MM.1S (cell line): ENCODE data around the gene MRPS27.

Experiments used
- DNase-seq: peaks from one replicate; pipeline ENCODE4 v3.0.0-alpha.2; 2015
- H2AFZ ChIP-seq: fragments of 300-600 bp; sonication (generic); 2 replicates; pipeline ENCODE4 v1.6.0; 2016; ENCODE audit warnings: antibody characterized with exemption, low read length
- H3F3A ChIP-seq: fragments of 300-600 bp; sonication (generic); 2 replicates; pipeline ENCODE4 v1.6.1; 2016; ENCODE audit warnings: mild to moderate bottlenecking, antibody characterized with exemption, low read length, moderate library complexity, mixed read lengths; ENCODE audit not compliant: insufficient read depth
- H3K27ac ChIP-seq: fragments of 300-600 bp; sonication (generic); 2 replicates; pipeline ENCODE4 v1.5.1; 2016; ENCODE audit warnings: mild to moderate bottlenecking, low read length
- H3K27me3 ChIP-seq: fragments of 300-600 bp; sonication (generic); replicated peaks from 2 replicates; pipeline ENCODE4 v1.6.0; 2016; ENCODE audit warnings: low read length; ENCODE audit not compliant: insufficient read depth
- H3K36me3 ChIP-seq: fragments of 300-600 bp; sonication (generic); replicated peaks from 2 replicates; pipeline ENCODE4 v1.6.1; 2016; ENCODE audit warnings: mild to moderate bottlenecking, low read length, mixed read lengths; ENCODE audit not compliant: insufficient read depth
- H3K4me1 ChIP-seq: fragments of 300-600 bp; sonication (generic); 2 replicates; pipeline ENCODE4 v1.6.1; 2016; ENCODE audit warnings: low read length, mixed read lengths
- H3K4me2 ChIP-seq: fragments of 300-600 bp; sonication (generic); 2 replicates; pipeline ENCODE4 v1.6.0; 2016; ENCODE audit warnings: low read depth, low read length
- H3K4me3 ChIP-seq: fragments of 300-600 bp; sonication (generic); 2 replicates; pipeline ENCODE4 v1.5.1; 2016; ENCODE audit warnings: low read length, mixed read lengths
- H3K79me2 ChIP-seq: fragments of 300-600 bp; sonication (generic); 2 replicates; pipeline ENCODE4 v1.6.1; 2016; ENCODE audit warnings: mixed run types, low read length, mixed read lengths
- H3K9ac ChIP-seq: fragments of 300-600 bp; sonication (generic); 2 replicates; pipeline ENCODE4 v1.6.1; 2016; ENCODE audit warnings: low read length, mixed read lengths
- H3K9me2 ChIP-seq: fragments of 300-600 bp; sonication (generic); replicated peaks from 2 replicates; pipeline ENCODE4 v1.6.1; 2016; ENCODE audit warnings: mild to moderate bottlenecking, low read length, mixed read lengths; ENCODE audit not compliant: insufficient read depth
- H3K9me3 ChIP-seq: fragments of 300-600 bp; sonication (generic); replicated peaks from 2 replicates; pipeline ENCODE4 v1.6.1; 2016; ENCODE audit warnings: mild to moderate bottlenecking, low read length, mixed read lengths; ENCODE audit not compliant: insufficient read depth
- H4K20me1 ChIP-seq: fragments of 300-600 bp; sonication (generic); 2 replicates; pipeline ENCODE4 v1.6.1; 2016; ENCODE audit warnings: mild to moderate bottlenecking, low read length, moderate library complexity, mixed read lengths; ENCODE audit not compliant: insufficient read depth
- CTCF ChIP-seq: fragments of 300-600 bp; sonication (generic); IDR thresholded peaks from 2 replicates; pipeline ENCODE4 v1.5.1; 2016; ENCODE audit warnings: antibody characterized with exemption, low read length, mixed read lengths
- EZH2 ChIP-seq: fragments of 300-600 bp; sonication (generic); optimal IDR thresholded peaks from 2 replicates; pipeline ENCODE3; 2017; ENCODE audit warnings: low read depth, mild to moderate bottlenecking, antibody characterized with exemption, low read length, mixed read lengths
- EZH2phosphoT487 ChIP-seq: fragments of 300-600 bp; sonication (generic); IDR thresholded peaks from 2 replicates; pipeline ENCODE4 v1.6.1; 2018; ENCODE audit warnings: antibody characterized with exemption, low read length

Gene MRPS27

GRCh38 chr5:72368271-72368670, 48.2 kb upstream of the MRPS27 start:
- Histone ChIP-seq H3K4me1 (no peaks in the 10 kb centered on the region), H3K9me2 (no peaks in the 10 kb centered on the region), H3K9ac (no peak overlapping the region), H2AFZ (no peak overlapping the region), H3K27ac (no peak overlapping the region), H3K4me2 (no peak overlapping the region), H3K27me3 (no peaks in the 10 kb centered on the region), H3K4me3 (no peak overlapping the region), H3K79me2 (no peaks in the 10 kb centered on the region), H3K9me3 (no peaks in the 10 kb centered on the region), H3K36me3 (no peaks in the 10 kb centered on the region), H3F3A (no peaks in the 10 kb centered on the region), H4K20me1 (no peaks in the 10 kb centered on the region)
- no peak for DNase-seq
- TF ChIP-seq EZH2 (no peak), EZH2phosphoT487 (no peak), CTCF (no peak)

- no peaks in the 10 kb centered on the region for H3K27me3 ChIP-seq
- no peaks in the 10 kb centered on the region for H3K9me2 ChIP-seq
- DNase-seq: peak; percentile 58
- no peaks in the 10 kb centered on the region for H3K4me1 ChIP-seq
- no peaks in the 10 kb centered on the region for H3K79me2 ChIP-seq
- no peak for TF ChIP-seq EZH2
- no peak for TF ChIP-seq EZH2phosphoT487
- TF ChIP-seq CTCF: peak; percentile 66
- no peak overlapping the region for H3K4me3 ChIP-seq
- H3K9ac ChIP-seq: no peak overlapping the region
- H2AFZ ChIP-seq: no peak overlapping the region
- H3F3A ChIP-seq: no peaks in the 10 kb centered on the region
- H3K9me3 ChIP-seq: no peaks in the 10 kb centered on the region
- H4K20me1 ChIP-seq: no peaks in the 10 kb centered on the region
- H3K4me2 ChIP-seq: no peak overlapping the region
- no peaks in the 10 kb centered on the region for H3K36me3 ChIP-seq
- no peak overlapping the region for H3K27ac ChIP-seq
Observed at GRCh38 chr5:72366324-72366976, 46.4 kb upstream of the MRPS27 start.

GRCh38 chr5:72364951-72365350, 44.9 kb upstream of the MRPS27 start:
- TF ChIP-seq CTCF: no peak
- TF ChIP-seq EZH2phosphoT487: no peak
- TF ChIP-seq EZH2: no peak
- no peaks in the 10 kb centered on the region for H3F3A ChIP-seq
- no peak overlapping the region for H3K9ac ChIP-seq
- no peak overlapping the region for H2AFZ ChIP-seq
- H3K36me3 ChIP-seq: no peaks in the 10 kb centered on the region
- no peak for DNase-seq
- no peaks in the 10 kb centered on the region for H3K9me3 ChIP-seq
- no peak overlapping the region for H3K27ac ChIP-seq
- H3K4me1 ChIP-seq: no peaks in the 10 kb centered on the region
- H4K20me1 ChIP-seq: no peaks in the 10 kb centered on the region
- H3K27me3 ChIP-seq: no peaks in the 10 kb centered on the region
- no peaks in the 10 kb centered on the region for H3K79me2 ChIP-seq
- H3K9me2 ChIP-seq: no peaks in the 10 kb centered on the region
- H3K4me2 ChIP-seq: no peak overlapping the region
- no peak overlapping the region for H3K4me3 ChIP-seq
